ENCODE data around the gene CDKN2A. TPM values are rescaled to one million over a fixed set of nuclear protein-coding genes. Genes with fewer than 3 reads are reported as not detected.

CDKN2A gene
- total RNA-seq, 1 experiment from 2014 or later = 273 TPM

GRCh38 chr9:22005021-22005701, 11.0 kb upstream of the CDKN2A start:
- no peak overlapping the region for H3K9ac ChIP-seq (ENCODE audit: low read length)
- no peaks in the 10 kb centered on the region for H3F3A ChIP-seq (ENCODE audit: low read length, unreplicated experiment)
- peaks cover 80% of the 10 kb centered on the region for H3K79me2 ChIP-seq (ENCODE audit: low read length)
- no peak for TF ChIP-seq EZH2 (IDR thresholded peaks at IDR 0.05; ENCODE audit: low read length, unreplicated experiment)
- TF ChIP-seq CTCF (conservative IDR thresholded peaks at IDR 0.05; ENCODE audit: low read depth, low read length) = no peak
- TF ChIP-seq EZH2phosphoT487 (IDR thresholded peaks at IDR 0.05; ENCODE audit: borderline replicate concordance, low read length) = no peak
- no peak overlapping the region for H3K27ac ChIP-seq (ENCODE audit: low read length)
- POLR2A ChIA-PET (ENCODE audit: unreplicated experiment) = no interaction called here
- ATAC-seq (no peak), DNase-seq (no peak)
- intact Hi-C loops (cut with micrococcal nuclease) = loop anchor here (5.0 kb wide), 3 partner anchors 37 to 152 kb away; no protein-coding TSS in a partner anchor
- peaks cover 7% of the 10 kb centered on the region for H3K4me1 ChIP-seq (ENCODE audit: insufficient read depth, low read length)
- H2AFZ ChIP-seq (ENCODE audit: low read length) = no peak overlapping the region
- CTCF ChIA-PET = no interaction called here
- peaks cover 8% of the 10 kb centered on the region for H4K20me1 ChIP-seq (ENCODE audit: low read length)
- H3K27me3 ChIP-seq (ENCODE audit: low read length) = no peaks in the 10 kb centered on the region
- no peaks in the 10 kb centered on the region for H3K9me2 ChIP-seq (replicated peaks; ENCODE audit: low read length)
- H3K4me2 ChIP-seq (ENCODE audit: low read length) = no peak overlapping the region; the same call in 1 of the 2 replicates
- no peak overlapping the region for H3K4me3 ChIP-seq (ENCODE audit: low read length)
- H3K9me3 ChIP-seq (ENCODE audit: low read length) = no peaks in the 10 kb centered on the region
- TSS peak; percentile 1 for BruUV-seq (replicated peaks)
- H3K36me3 ChIP-seq (ENCODE audit: low read depth, low read length) = peaks cover 5% of the 10 kb centered on the region; the same call in 1 of the 2 replicates

GRCh38 chr9:22002038-22002437, 7.8 kb upstream of the CDKN2A start:
- no peaks in the 10 kb centered on the region for H3K9me3 ChIP-seq (ENCODE audit: low read length)
- CTCF ChIA-PET = no interaction called here
- H3K36me3 ChIP-seq (ENCODE audit: low read depth, low read length) = peaks cover 5% of the 10 kb centered on the region; the same call in 1 of the 2 replicates
- H2AFZ ChIP-seq (ENCODE audit: low read length) = no peak overlapping the region
- no peaks in the 10 kb centered on the region for H3K9me2 ChIP-seq (replicated peaks; ENCODE audit: low read length)
- no peak overlapping the region for H3K4me3 ChIP-seq (ENCODE audit: low read length)
- peaks cover 11% of the 10 kb centered on the region for H3K4me1 ChIP-seq (ENCODE audit: insufficient read depth, low read length)
- no peaks in the 10 kb centered on the region for H3K27me3 ChIP-seq (ENCODE audit: low read length)
- DNase-seq (no peak), ATAC-seq (no peak)
- intact Hi-C loops (cut with micrococcal nuclease) = no loop called here
- no peak overlapping the region for H3K27ac ChIP-seq (ENCODE audit: low read length)
- no peaks in the 10 kb centered on the region for H4K20me1 ChIP-seq (ENCODE audit: low read length)
- H3F3A ChIP-seq (ENCODE audit: low read length, unreplicated experiment) = no peaks in the 10 kb centered on the region
- H3K9ac ChIP-seq (ENCODE audit: low read length) = no peak overlapping the region
- peaks cover 88% of the 10 kb centered on the region for H3K79me2 ChIP-seq (ENCODE audit: low read length)
- TF ChIP-seq EZH2phosphoT487 (IDR thresholded peaks at IDR 0.05; ENCODE audit: borderline replicate concordance, low read length) (no peak), CTCF (conservative IDR thresholded peaks at IDR 0.05; ENCODE audit: low read depth, low read length) (no peak), EZH2 (IDR thresholded peaks at IDR 0.05; ENCODE audit: low read length, unreplicated experiment) (no peak)
- no TSS peak for BruUV-seq (replicated peaks)
- no peak overlapping the region; the same call in 1 of the 2 replicates for H3K4me2 ChIP-seq (ENCODE audit: low read length)
- POLR2A ChIA-PET (ENCODE audit: unreplicated experiment) = no interaction called here

GRCh38 chr9:21998026-21998425, 3.8 kb upstream of the CDKN2A start:
- TF ChIP-seq CTCF (conservative IDR thresholded peaks at IDR 0.05; ENCODE audit: low read depth, low read length) = no peak
- TF ChIP-seq EZH2phosphoT487 (IDR thresholded peaks at IDR 0.05; ENCODE audit: borderline replicate concordance, low read length) = no peak
- TF ChIP-seq EZH2 (IDR thresholded peaks at IDR 0.05; ENCODE audit: low read length, unreplicated experiment) = no peak
- POLR2A ChIA-PET (ENCODE audit: unreplicated experiment) = no interaction called here

More at GRCh38 chr9:21998026-21998425, 3.8 kb upstream of the CDKN2A start:
- H3K79me2 ChIP-seq (ENCODE audit: low read length) = peaks cover 87% of the 10 kb centered on the region
- H3K9ac ChIP-seq (ENCODE audit: low read length) = no peak overlapping the region
- H3K9me2 ChIP-seq (replicated peaks; ENCODE audit: low read length) = no peaks in the 10 kb centered on the region
- DNase-seq (no peak), ATAC-seq (no peak)
- H3F3A ChIP-seq (ENCODE audit: low read length, unreplicated experiment) = no peaks in the 10 kb centered on the region
- H2AFZ ChIP-seq (ENCODE audit: low read length) = no peak overlapping the region
- H3K4me2 ChIP-seq (ENCODE audit: low read length) = 0 out of 2 replicates have a peak overlapping the region, but pooled peaks have one; percentile 4
- no peak overlapping the region for H3K4me3 ChIP-seq (ENCODE audit: low read length)
- intact Hi-C loops (cut with micrococcal nuclease) = loop anchor here (10.0 kb wide), 1 partner anchor 447 kb away; the partner anchor contains the start of gene DMRTA1
- H3K36me3 ChIP-seq (ENCODE audit: low read depth, low read length) = no peaks in the 10 kb centered on the region
- H3K4me1 ChIP-seq (ENCODE audit: insufficient read depth, low read length) = peaks cover 22% of the 10 kb centered on the region
- BruUV-seq (replicated peaks) = no TSS peak
- H3K9me3 ChIP-seq (ENCODE audit: low read length) = no peaks in the 10 kb centered on the region
- no peaks in the 10 kb centered on the region for H3K27me3 ChIP-seq (ENCODE audit: low read length)
- 0 out of 2 replicates have a peak, but pooled peaks cover under 1% of the 10 kb centered on the region for H4K20me1 ChIP-seq (ENCODE audit: low read length)
- H3K27ac ChIP-seq (ENCODE audit: low read length) = no peak overlapping the region
- CTCF ChIA-PET = no interaction called here
